ENCODE measurements around the gene APOL3.
"Not testable (repeated sequence)": the region's sequence is repeated elsewhere in the genome, so short reads cannot be mapped to it uniquely, and the experiment has no call there.

The APOL3 gene

GRCh38 chr22:36166518-36167220 is 6.1 kb upstream of the APOL3 start:
- TF ChIP-seq CTCF (IDR thresholded peaks at IDR 0.05; ENCODE audit: low read depth, low read length, missing control alignments), result no peak
- DNase-seq (ENCODE audit: extremely low read depth, low read depth), result no peak

DNA sequence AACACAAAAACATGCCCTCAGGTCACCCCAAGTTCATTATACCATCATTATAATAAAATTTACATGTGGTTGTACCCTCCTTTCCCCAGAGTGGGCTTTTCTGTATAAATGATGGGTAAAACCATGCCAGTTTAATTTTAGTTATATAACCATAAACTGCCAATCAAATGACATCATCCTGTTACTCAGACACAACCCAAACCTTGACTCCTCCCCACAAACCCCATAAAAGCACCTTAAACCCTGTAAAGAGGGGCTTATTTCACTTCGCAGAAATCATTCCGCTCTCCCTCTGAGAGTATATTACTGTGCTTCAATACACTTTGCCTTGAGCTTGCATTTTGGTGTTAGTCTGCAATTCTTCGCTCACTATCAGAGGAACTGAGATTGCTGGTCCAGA is 5.5 kb upstream of the APOL3 start:
- no peak for DNase-seq (ENCODE audit: extremely low read depth, low read depth)
- TF ChIP-seq CTCF (IDR thresholded peaks at IDR 0.05; ENCODE audit: low read depth, low read length, missing control alignments), result no peak
- no peak overlapping the region for H3K4me3 ChIP-seq (replicated peaks; ENCODE audit: low read depth, low read length)

More at GRCh38 chr22:36166518-36167220, 6.1 kb upstream of the APOL3 start:
- H3K4me3 ChIP-seq (replicated peaks; ENCODE audit: low read depth, low read length), result no peak overlapping the region

GRCh38 chr22:36165141-36165540 is 4.6 kb upstream of the APOL3 start:
- DNase-seq (ENCODE audit: extremely low read depth, low read depth), result no peak
- H3K4me3 ChIP-seq (replicated peaks; ENCODE audit: low read depth, low read length), result no peak overlapping the region
- no peak for TF ChIP-seq CTCF (IDR thresholded peaks at IDR 0.05; ENCODE audit: low read depth, low read length, missing control alignments)

DNA sequence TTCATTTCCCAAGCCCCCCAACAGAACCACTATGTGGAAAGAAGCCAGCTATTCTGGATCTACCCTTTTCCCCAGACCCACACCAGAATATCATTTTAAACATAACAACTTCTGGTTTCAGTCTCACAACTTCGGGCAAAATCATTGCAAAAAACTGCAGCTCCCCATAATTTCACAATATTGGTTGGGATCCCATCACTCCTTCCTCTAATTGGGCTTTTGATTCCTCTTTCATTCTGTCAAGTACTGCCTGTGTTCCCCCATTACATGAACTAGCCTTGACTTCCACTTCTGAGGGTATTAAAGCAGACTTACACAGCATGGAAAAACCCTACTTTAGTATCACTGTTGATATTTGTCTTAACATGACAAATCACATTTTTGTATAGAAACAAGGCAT is 4.1 kb upstream of the APOL3 start:
- DNase-seq (ENCODE audit: extremely low read depth, low read depth), result no peak
- no peak for TF ChIP-seq CTCF (IDR thresholded peaks at IDR 0.05; ENCODE audit: low read depth, low read length, missing control alignments)
- no peak overlapping the region for H3K4me3 ChIP-seq (replicated peaks; ENCODE audit: low read depth, low read length)

GRCh38 chr22:36163497-36163896 is 2.9 kb upstream of the APOL3 start:
- DNase-seq (ENCODE audit: extremely low read depth, low read depth), result no peak
- H3K4me3 ChIP-seq (replicated peaks; ENCODE audit: low read depth, low read length), result no peak overlapping the region
- TF ChIP-seq CTCF (IDR thresholded peaks at IDR 0.05; ENCODE audit: low read depth, low read length, missing control alignments), result no peak

DNA sequence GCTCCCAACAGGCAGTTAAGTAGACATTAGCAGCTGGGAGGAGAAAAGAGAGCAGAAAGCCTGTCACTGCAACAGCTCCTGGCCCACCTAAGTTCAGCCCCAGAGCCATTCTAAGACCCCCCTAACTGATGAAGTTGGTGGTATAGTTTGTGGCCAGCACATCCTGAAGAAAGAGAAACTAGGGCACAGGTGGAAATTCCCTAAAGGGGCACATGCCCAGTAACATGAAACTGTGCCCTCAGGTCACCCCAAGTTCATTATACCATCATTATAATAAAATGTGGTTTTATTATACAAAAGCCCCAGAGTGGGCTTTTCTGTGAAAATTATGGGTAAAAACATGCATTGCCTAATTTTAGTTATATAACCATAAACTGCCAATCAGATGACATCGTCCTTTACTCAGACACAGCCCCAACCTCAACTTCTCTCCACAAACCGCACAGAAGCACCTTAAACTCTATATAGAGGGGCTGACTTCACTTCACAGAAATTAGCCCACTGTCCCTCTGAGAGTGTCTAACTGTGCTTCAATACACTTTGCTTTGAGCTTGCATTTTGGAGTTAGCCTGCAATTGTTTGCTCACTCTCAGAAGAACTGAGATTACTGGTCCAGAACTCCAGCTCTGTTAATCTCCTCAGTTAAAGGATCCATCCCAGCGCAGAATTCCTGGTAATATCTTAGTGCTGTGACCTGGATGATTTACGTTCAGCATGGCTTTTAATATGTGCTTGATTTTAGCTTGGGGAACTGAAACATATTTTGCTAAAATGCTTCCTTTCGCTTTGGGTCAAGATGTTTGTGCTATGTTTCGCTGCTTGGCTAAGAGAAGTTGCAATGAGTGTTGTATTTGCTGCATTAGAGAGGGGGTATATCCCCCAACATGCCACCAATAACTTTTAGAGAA is 1.8 kb upstream of the APOL3 start:
- no peak for TF ChIP-seq CTCF (IDR thresholded peaks at IDR 0.05; ENCODE audit: low read depth, low read length, missing control alignments)
- no peak overlapping the region for H3K4me3 ChIP-seq (replicated peaks; ENCODE audit: low read depth, low read length)
- no peak for DNase-seq (ENCODE audit: extremely low read depth, low read depth)

DNA sequence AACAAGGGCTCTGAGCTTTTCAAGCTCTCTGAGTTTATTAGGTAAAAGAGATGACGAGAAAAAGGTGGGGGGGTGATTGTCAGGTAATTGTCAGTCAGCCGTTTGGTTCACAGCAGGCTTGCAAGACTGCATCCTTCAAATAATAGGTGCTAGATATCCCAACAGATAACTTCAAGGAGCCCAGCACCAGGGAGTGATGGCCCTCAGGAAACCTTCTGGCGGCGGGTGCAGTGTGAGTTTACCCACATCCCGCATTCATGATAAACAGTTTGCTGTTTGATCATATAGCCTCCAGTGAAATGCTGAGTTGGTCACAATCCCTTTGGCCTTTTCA is 1.2 kb upstream of the APOL3 start:
- not testable (repeated sequence) for DNase-seq (ENCODE audit: extremely low read depth, low read depth); H3K4me3 ChIP-seq (replicated peaks; ENCODE audit: low read depth, low read length)
